Measurements from ENCODE around the gene ADAMTSL3. TPM values are rescaled to one million over a fixed set of nuclear protein-coding genes. Genes with fewer than 3 reads are reported as not detected.

Gene ADAMTSL3
- total and polyA plus RNA-seq, 11 donors: 1.3 to 13.2 (median 7.3) TPM

DNA sequence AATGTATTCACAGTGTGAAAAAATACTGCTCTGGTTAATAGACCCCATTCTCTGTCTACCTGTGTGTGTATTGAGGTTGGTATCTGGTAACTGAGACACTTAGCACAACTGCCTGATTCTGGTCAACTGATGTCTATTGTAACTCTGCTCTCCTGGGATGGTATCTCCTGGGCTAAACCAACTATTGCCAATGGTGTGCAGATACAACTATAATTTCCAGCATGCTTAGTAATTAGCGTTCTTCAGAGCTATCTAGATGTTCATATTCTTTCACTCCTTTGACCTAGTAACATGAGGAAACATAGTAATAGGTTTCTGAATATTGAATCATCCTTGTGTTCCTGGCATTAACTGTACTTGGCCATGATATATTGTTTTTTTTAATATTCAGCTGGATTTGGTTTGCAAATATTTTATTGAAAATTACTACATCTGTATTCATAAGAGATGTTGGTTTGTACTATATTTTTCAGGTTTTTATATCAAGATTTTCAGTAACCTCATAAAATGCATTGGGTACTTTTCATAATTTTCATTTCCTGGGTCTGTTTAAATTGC, 16.8 kb downstream of the ADAMTSL3 start:
- Histone ChIP-seq H3K27me3 (no peaks in the 10 kb centered on the region), H3K27ac (no peak overlapping the region), H3K4me3 (no peak overlapping the region), H3K36me3 (no peaks in the 10 kb centered on the region), H3K4me1 (peaks cover 0 to 6% (median 0%) of the 10 kb centered on the region in 12 donors), H3K9me3 (peaks cover 0 to 28% (median 5%) of the 10 kb centered on the region in 12 donors)
- TF ChIP-seq, protein P1, sequence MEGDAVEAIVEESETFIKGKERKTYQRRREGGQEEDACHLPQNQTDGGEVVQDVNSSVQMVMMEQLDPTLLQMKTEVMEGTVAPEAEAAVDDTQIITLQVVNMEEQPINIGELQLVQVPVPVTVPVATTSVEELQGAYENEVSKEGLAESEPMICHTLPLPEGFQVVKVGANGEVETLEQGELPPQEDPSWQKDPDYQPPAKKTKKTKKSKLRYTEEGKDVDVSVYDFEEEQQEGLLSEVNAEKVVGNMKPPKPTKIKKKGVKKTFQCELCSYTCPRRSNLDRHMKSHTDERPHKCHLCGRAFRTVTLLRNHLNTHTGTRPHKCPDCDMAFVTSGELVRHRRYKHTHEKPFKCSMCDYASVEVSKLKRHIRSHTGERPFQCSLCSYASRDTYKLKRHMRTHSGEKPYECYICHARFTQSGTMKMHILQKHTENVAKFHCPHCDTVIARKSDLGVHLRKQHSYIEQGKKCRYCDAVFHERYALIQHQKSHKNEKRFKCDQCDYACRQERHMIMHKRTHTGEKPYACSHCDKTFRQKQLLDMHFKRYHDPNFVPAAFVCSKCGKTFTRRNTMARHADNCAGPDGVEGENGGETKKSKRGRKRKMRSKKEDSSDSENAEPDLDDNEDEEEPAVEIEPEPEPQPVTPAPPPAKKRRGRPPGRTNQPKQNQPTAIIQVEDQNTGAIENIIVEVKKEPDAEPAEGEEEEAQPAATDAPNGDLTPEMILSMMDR (IDR thresholded peaks at IDR 0.05): no peak
- no peak for TF ChIP-seq POLR2A (IDR thresholded peaks at IDR 0.05)
- intact Hi-C loops (cut with DNase I): no loop called here
- ATAC-seq: no peak
- 78 to 87% (median 85%) methylated on average over 1 of the region's 1 CpG for WGBS, 4 donors
- no peak for DNase-seq

DNA sequence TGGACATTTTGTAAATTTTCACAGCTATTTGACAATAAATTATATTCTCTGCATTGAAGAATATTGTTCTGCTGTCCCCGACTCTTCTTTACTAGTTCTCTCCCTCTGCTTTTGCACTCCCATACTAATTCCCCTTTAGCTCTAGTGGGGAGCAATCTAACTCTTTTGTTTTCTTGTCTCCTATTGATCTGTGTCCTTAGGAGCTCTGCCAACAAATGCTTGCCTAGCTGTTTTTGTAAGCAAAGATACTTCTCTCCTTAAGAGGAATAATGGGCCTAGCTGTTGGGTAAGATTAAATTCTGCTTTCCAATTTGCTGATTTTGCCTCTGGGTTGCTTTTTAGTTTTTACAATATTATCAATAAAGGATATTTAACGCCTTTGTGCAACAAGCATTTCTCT, 17.7 kb downstream of the ADAMTSL3 start:
- Histone ChIP-seq H3K4me3 (no peak overlapping the region), H3K4me1 (peaks cover 0 to 6% (median 0%) of the 10 kb centered on the region in 12 donors), H3K9me3 (peaks cover 0 to 34% (median 5%) of the 10 kb centered on the region in 12 donors), H3K36me3 (no peaks in the 10 kb centered on the region), H3K27me3 (no peaks in the 10 kb centered on the region), H3K27ac (peak overlapping the region in 1 of 12 donors; percentile 39)
- ATAC-seq: no peak
- intact Hi-C loops (cut with DNase I): no loop called here
- 78 to 95% (median 90%) methylated on average over 2 of the region's 2 CpGs for WGBS, 4 donors
- DNase-seq: no peak
- TF ChIP-seq, protein P1 (IDR thresholded peaks at IDR 0.05): no peak
- TF ChIP-seq POLR2A (IDR thresholded peaks at IDR 0.05): no peak

DNA sequence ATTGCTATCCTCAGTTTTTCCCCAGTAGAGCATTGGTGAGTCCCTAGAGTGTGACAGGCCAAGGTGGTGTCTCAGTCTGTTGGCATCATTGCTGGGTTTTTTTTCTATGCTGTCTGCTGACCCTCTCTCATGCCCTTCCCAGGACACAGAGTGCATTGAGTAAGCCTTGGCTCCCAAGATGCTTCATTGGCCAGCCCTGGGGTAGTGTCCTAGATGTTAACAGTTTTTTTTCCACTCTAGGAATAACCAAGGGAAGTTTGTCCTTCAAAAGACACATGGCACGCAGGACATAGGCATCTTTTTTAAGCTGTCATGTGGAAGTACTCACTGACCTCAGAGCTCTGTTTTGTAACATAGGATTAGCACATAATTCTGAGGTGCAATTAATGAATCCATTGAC, 19.5 kb downstream of the ADAMTSL3 start:
- intact Hi-C loops (cut with DNase I): no loop called here
- Histone ChIP-seq H3K4me3 (no peak overlapping the region), H3K27me3 (no peaks in the 10 kb centered on the region), H3K36me3 (no peaks in the 10 kb centered on the region), H3K27ac (peak overlapping the region in 1 of 12 donors; percentile 39), H3K9me3 (peaks cover 0 to 41% (median 4%) of the 10 kb centered on the region in 12 donors), H3K4me1 (peaks cover 0 to 6% (median 0%) of the 10 kb centered on the region in 12 donors)
- TF ChIP-seq POLR2A (IDR thresholded peaks at IDR 0.05): no peak
- TF ChIP-seq, protein P1 (IDR thresholded peaks at IDR 0.05): no peak
- ATAC-seq (peak in 3 of 4 donors; percentile 24 to 70 (median 68)), DNase-seq (no peak)
- 25 to 48% (median 32%) methylated on average over 1 of the region's 1 CpG for WGBS, 4 donors

DNA sequence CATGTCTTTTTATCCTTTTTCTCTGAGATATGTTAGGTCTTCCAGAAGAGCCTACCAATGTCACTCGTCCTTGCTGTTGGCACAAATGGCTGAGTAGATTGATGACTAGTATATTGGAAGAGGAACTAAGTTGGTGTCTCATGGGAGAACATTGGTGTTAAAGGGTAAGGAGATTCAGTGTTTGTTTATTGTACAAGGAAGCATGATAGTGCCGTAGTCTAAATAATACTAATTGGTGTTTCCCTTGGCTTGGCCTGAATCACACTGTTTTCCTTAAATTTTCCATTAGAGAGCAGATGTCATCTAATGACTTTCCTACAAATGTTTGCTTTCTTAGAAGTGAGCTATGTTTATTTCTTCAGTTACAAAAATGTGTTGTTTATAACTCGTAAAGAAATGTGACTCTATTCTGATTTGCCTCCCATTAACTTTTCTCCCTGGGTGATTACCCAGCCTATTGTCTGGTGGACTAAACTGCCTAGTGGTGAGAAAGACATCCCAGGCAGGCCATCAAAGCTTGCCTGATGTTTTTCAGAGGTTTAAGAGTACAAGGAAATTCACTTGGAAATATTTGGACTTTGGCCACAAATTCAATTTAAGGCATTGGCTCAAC, 28.7 kb downstream of the ADAMTSL3 start:
- ATAC-seq: no peak
- H3K27ac ChIP-seq: peak overlapping the region in 3 of 12 donors; percentile 22 to 40 (median 33)
- peaks cover 0 to 34% (median 3%) of the 10 kb centered on the region in 12 donors for H3K9me3 ChIP-seq
- 52 to 69% (median 58%) methylated on average over 3 of the region's 3 CpGs for WGBS, 4 donors
- H3K36me3 ChIP-seq: peaks cover 0 to 3% (median 0%) of the 10 kb centered on the region in 9 donors
- TF ChIP-seq, protein P1 (IDR thresholded peaks at IDR 0.05): no peak
- no peak for TF ChIP-seq POLR2A (IDR thresholded peaks at IDR 0.05)
- DNase-seq: no peak
- peaks cover 0 to 18% (median 0%) of the 10 kb centered on the region in 12 donors for H3K4me1 ChIP-seq
- no peak overlapping the region for H3K4me3 ChIP-seq
- intact Hi-C loops (cut with DNase I): no loop called here
- no peaks in the 10 kb centered on the region for H3K27me3 ChIP-seq

Measured in heart left ventricle (tissue), 16 donors.